SK-N-MC (cell line): ENCODE measurements around the gene CDC14C.
"Not testable (repeated sequence)": the region's sequence is repeated elsewhere in the genome, so short reads cannot be mapped to it uniquely, and the experiment has no call there.

Experiments used
- DNase-seq: peaks from one replicate; pipeline ENCODE4 v3.0.0-alpha.2; 2011; ENCODE audit warnings: low read depth, low spot score
- H3K27ac ChIP-seq: fragments of 200-600 bp; sonication (generic); 2 replicates; pipeline ENCODE4 v1.5.1; 2016; ENCODE audit warnings: mixed run types
- H3K36me3 ChIP-seq: fragments of 200-600 bp; sonication (generic); 2 replicates; pipeline ENCODE4 v1.6.1; 2017; ENCODE audit warnings: antibody characterized with exemption, low read length, mixed read lengths; ENCODE audit not compliant: insufficient read depth
- H3K4me3 ChIP-seq: fragments of 200-600 bp; sonication (generic); 2 replicates; pipeline ENCODE4 v1.5.1; 2016
- H3K9ac ChIP-seq: fragments of 200-600 bp; sonication (generic); 2 replicates; pipeline ENCODE4 v1.8.0; 2017; ENCODE audit warnings: mixed run types, mixed read lengths; ENCODE audit not compliant: insufficient read length
- H3K9me3 ChIP-seq: fragments of 200-600 bp; sonication (generic); 2 replicates; pipeline ENCODE4 v1.6.1; 2017; ENCODE audit warnings: low read depth, mild to moderate bottlenecking, antibody characterized with exemption, low read length, moderate library complexity, mixed read lengths
- EZH2 ChIP-seq: fragments of 200-600 bp; sonication (generic); IDR thresholded peaks from one replicate; pipeline ENCODE4 v1.6.1; 2017; ENCODE audit warnings: antibody characterized with exemption
- FOXP2 ChIP-seq: optimal IDR thresholded peaks from 2 replicates; pipeline ENCODE3; 2011; ENCODE audit warnings: mild to moderate bottlenecking, moderate library complexity; ENCODE audit not compliant: insufficient read depth; ENCODE audit errors: extremely low read length, control extremely low read depth
- POLR2AphosphoS5 ChIP-seq: IDR thresholded peaks from 2 replicates; pipeline ENCODE4 v1.6.1; 2012; ENCODE audit warnings: mild to moderate bottlenecking, low read depth, low read length, borderline replicate concordance

Gene CDC14C

GRCh38 chr7:48924433-48924832 is at the start of gene CDC14C:
Gene CDC14C (plus strand): TSS chr7:48924547. CDS start chr7:48924673, 126 bp downstream.
- H3K36me3 ChIP-seq, result no peaks in the 10 kb centered on the region
- no peaks in the 10 kb centered on the region for H3K9me3 ChIP-seq
- no peak within 1 kb of the TSS for H3K9ac ChIP-seq
- no peak within 1 kb of the TSS for H3K4me3 ChIP-seq
- no peak within 1 kb of the TSS for H3K27ac ChIP-seq
- TF ChIP-seq FOXP2 (no peak), POLR2AphosphoS5 (no peak), EZH2 (no peak)
- no peak for DNase-seq

DNA sequence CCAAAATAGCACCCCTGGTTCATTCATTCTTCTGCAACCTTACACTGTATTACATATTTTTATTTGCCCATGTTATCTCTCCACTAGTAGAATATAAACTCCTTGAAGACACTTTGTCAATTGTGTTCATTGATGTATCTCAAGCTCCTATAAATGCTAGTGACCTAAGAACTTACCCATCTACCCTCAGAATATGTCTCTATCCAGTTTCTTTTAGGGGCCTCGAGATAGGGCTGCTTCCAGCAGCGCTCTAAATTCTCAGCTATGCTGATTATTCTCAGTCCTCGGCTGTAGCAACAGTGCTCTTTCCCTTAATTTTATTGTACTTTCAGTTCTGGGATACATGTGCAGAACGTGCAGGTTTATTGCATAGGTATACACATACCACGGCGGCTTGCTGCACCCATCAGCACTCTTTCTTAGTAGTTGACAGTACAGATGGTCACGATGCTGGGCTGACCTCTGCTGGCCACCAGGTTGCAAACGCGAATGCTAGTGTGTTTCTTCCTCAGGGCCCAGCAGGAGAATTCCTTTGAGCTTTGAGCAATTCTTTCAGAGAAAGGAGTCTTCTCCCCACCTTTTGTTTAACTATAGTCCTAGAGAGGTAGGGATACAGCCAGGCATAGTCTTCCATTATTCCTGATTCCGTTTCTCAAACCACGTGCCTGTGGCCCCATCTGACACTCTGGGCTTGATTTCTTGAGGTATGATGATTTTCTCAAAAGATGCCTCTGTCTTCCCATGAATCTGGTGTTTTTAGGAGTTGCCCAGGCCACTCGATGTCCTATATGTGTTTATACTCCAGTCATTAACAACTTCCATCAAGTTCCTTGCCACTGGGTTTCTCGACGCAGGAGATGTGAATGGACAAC is 49.1 kb upstream of the CDC14C start:
- DNase-seq, result no peak
- Histone ChIP-seq H3K4me3 (no peak overlapping the region), H3K9ac (no peak overlapping the region), H3K27ac (no peak overlapping the region), H3K36me3 (no peaks in the 10 kb centered on the region), H3K9me3 (no peaks in the 10 kb centered on the region)
- TF ChIP-seq FOXP2 (no peak), EZH2 (no peak), POLR2AphosphoS5 (no peak)

DNA sequence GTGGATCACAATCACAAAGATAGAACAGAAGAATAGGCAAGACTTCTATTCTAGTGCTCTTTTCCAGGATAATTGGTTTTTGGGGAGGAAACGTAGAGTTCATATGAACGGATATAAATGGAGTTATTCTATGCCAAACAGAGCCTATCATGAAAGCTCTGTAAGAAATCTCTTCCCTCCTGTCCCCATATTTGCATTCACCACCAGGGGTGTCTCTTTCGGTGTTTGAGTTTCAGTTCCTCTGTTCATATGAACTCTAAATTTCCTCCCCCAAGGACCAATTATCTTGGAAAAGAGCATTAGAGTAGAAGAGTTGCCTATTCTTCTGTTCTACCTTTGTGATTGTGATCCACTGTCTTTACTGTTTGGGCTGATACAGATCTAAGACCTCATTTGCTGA is 48.3 kb upstream of the CDC14C start:
- Histone ChIP-seq H3K27ac (no peak overlapping the region), H3K4me3 (no peak overlapping the region), H3K9me3 (no peaks in the 10 kb centered on the region), H3K9ac (no peak overlapping the region), H3K36me3 (no peaks in the 10 kb centered on the region)
- TF ChIP-seq FOXP2 (no peak), POLR2AphosphoS5 (no peak), EZH2 (no peak)
- DNase-seq, result no peak

DNA sequence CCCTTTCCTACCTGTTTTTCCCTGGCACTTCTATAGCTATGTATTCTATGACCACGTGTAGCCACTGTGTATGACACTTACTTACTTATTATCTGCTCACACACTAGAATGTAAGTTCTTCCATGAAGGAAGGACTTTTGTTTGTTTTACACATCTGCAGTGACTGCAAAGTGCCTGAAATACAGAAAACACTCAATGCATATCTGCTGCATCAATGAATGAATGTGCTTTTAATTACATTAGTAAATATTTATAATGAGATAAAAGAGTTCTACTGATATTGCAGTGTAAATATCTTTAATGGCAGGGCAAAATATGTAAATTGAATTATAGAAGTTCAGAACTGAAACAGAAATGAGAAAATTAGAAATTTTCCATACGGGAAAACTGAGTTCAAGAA is 43.5 kb upstream of the CDC14C start:
- Histone ChIP-seq H3K36me3 (no peaks in the 10 kb centered on the region), H3K9ac (no peak overlapping the region), H3K9me3 (no peaks in the 10 kb centered on the region), H3K27ac (no peak overlapping the region), H3K4me3 (no peak overlapping the region)
- no peak for DNase-seq
- no peak for TF ChIP-seq EZH2
- TF ChIP-seq FOXP2, result no peak
- no peak for TF ChIP-seq POLR2AphosphoS5

- H3K4me3 ChIP-seq, result no peak overlapping the region
- no peak overlapping the region for H3K27ac ChIP-seq
- H3K9ac ChIP-seq, result no peak overlapping the region
- TF ChIP-seq POLR2AphosphoS5 (no peak), EZH2 (no peak), FOXP2 (no peak)
- H3K36me3 ChIP-seq, result no peaks in the 10 kb centered on the region
- no peaks in the 10 kb centered on the region for H3K9me3 ChIP-seq
- no peak for DNase-seq
Observed at GRCh38 chr7:48887500-48887899, 36.8 kb upstream of the CDC14C start.

DNA sequence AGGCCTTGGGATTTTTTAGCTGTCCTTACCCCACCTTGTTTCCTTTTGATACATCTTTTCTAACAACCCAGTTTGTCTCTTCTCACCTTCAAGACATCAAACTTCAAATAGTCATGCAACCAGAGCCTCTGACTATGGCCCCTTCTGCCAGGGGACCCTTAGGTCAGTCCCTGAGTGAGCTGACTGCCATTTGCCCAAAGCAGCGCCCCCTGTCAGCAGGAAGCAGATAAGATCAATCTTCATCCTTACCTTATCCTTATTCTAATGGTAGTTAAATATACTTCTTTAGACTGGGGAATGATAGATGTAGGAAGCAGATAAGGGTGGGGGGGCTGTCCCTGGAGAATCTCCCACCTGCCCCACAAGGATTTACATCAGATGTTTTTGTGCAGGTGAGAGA is 29.8 kb upstream of the CDC14C start:
- no peak for TF ChIP-seq POLR2AphosphoS5
- no peak for TF ChIP-seq FOXP2
- no peak for TF ChIP-seq EZH2
- DNase-seq, result no peak
- no peak overlapping the region for H3K9ac ChIP-seq
- H3K9me3 ChIP-seq, result no peaks in the 10 kb centered on the region
- H3K4me3 ChIP-seq, result no peak overlapping the region
- H3K36me3 ChIP-seq, result no peaks in the 10 kb centered on the region
- H3K27ac ChIP-seq, result no peak overlapping the region

GRCh38 chr7:48899932-48900331 is 24.4 kb upstream of the CDC14C start:
- Histone ChIP-seq H3K9ac (no peak overlapping the region), H3K4me3 (no peak overlapping the region), H3K36me3 (no peaks in the 10 kb centered on the region), H3K9me3 (no peaks in the 10 kb centered on the region), H3K27ac (no peak overlapping the region)
- TF ChIP-seq EZH2 (no peak), POLR2AphosphoS5 (no peak), FOXP2 (no peak)
- no peak for DNase-seq

DNA sequence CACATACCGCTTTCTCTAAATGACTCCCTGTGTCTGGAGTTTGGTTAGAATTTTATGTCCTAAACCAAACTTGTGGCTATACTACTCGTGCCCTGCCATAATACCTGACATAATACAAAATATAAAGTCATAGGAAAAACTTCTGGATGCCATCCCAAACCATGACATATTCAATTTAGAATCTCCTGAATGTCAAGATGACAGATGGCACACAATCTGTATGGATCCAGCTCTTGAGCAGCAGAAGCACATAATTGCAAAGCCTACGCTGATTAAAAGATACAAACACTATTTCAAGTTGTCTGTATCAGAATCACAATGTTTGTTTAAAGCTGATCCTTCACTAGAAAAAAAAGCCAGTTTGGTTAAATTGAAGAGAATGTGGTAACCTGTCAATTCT is 22.4 kb upstream of the CDC14C start:
- Histone ChIP-seq H3K27ac (no peak overlapping the region), H3K9me3 (no peaks in the 10 kb centered on the region), H3K9ac (no peak overlapping the region), H3K4me3 (no peak overlapping the region), H3K36me3 (no peaks in the 10 kb centered on the region)
- TF ChIP-seq POLR2AphosphoS5 (no peak), EZH2 (no peak), FOXP2 (no peak)
- no peak for DNase-seq

- no peak for DNase-seq
- Histone ChIP-seq H3K36me3 (no peaks in the 10 kb centered on the region), H3K27ac (no peak overlapping the region), H3K4me3 (no peak overlapping the region), H3K9ac (no peak overlapping the region), H3K9me3 (no peaks in the 10 kb centered on the region)
- no peak for TF ChIP-seq FOXP2
- no peak for TF ChIP-seq POLR2AphosphoS5
- TF ChIP-seq EZH2, result no peak
Observed at GRCh38 chr7:48904975-48905374, 19.4 kb upstream of the CDC14C start.

DNA sequence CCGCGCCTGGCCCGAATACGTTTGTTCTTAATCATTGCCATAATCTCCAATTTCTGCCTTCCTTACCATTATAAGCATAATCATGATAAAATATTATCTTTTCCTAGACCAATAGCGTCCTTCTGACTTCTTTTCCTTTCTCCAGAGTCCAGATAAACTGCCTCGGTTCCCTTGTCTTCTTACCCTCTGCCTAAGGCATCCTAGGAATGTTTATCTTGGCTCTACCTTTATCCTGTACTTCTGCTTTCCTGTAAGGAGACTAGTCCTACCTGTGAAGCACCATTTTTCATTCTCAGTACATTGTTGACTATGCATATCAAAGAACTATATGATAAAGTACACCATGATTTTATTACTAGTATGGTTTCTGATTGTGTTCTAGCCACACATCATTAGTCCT is 18.7 kb upstream of the CDC14C start:
- not testable (repeated sequence) for H3K9me3 ChIP-seq, DNase-seq, H3K9ac ChIP-seq, H3K36me3 ChIP-seq, H3K4me3 ChIP-seq, H3K27ac ChIP-seq

GRCh38 chr7:48909887-48910286 is 14.5 kb upstream of the CDC14C start:
- H3K9me3 ChIP-seq, H3K36me3 ChIP-seq, H3K27ac ChIP-seq, H3K4me3 ChIP-seq, H3K9ac ChIP-seq, DNase-seq: not testable (repeated sequence)
